ENCODE measurements around the gene MYT1.

Gene MYT1

DNA sequence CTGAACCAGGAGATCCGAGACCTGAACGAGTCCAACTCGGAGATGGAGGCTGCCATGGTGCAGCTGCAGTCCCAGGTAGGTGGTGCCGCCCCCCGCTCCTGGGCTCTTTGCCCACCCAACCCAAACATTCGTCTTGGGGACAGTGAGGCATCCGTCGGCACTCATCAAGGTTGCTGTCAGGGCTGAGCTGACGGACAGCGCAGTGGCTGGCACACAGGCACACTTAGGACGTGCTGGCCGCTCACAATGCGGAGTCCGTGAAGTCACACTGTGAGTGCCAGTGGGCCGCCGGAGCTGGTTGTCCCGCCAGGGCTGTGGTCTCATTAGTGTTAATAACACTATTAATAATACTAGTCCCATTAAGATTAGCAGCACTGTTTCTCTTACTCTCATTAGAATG lies 73.1 kb downstream of the MYT1 start:
- H3K4me2 ChIP-seq (ENCODE audit: low read length): no peak overlapping the region

DNA sequence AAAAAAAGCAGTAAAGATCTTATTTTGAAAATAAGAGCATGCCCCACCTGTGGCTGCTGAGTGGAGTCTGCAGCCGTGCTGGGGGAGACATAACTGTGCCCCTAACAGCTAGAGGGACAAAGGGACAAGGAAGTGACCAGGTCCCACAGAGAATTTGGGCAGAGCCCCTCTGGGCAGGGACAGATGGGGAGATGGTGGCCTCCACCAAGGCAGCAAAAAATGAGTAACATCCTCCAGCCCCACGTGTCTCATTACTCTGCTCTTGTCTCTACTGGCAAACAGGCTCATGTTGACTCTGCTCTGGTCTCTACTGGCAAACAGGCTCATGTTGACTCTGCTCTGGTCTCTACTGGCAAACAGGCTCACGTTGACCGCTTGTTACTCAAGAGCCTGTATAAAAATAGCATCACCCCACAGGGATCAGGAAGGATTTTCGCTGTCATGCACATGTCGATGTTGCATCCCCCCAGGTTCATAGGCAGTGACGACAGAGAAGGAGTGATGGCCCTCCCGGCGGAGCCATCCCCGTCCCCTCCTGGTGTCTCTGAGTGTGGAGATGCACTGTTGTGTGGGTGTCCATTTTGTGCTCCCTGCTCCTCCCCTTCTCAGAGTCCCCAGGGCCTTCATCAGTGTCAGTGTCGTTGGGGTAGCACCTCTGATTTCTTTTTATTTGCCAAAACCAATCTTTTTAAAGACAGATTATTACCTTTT lies 74.0 kb downstream of the MYT1 start:
- no peak overlapping the region for H3K9ac ChIP-seq
- H3K4me1 ChIP-seq: peaks cover 9% of the 10 kb centered on the region
- no peaks in the 10 kb centered on the region for H3K9me3 ChIP-seq (ENCODE audit: control insufficient read depth, low read length)
- H3K27me3 ChIP-seq (ENCODE audit: control insufficient read depth, insufficient read depth, low read length): no peaks in the 10 kb centered on the region
- H3K79me2 ChIP-seq: no peaks in the 10 kb centered on the region
- H3K27ac ChIP-seq: no peak overlapping the region
- no peak overlapping the region for H3K4me2 ChIP-seq (ENCODE audit: low read length)
- no peak overlapping the region for H2AFZ ChIP-seq
- TF ChIP-seq, protein P1, sequence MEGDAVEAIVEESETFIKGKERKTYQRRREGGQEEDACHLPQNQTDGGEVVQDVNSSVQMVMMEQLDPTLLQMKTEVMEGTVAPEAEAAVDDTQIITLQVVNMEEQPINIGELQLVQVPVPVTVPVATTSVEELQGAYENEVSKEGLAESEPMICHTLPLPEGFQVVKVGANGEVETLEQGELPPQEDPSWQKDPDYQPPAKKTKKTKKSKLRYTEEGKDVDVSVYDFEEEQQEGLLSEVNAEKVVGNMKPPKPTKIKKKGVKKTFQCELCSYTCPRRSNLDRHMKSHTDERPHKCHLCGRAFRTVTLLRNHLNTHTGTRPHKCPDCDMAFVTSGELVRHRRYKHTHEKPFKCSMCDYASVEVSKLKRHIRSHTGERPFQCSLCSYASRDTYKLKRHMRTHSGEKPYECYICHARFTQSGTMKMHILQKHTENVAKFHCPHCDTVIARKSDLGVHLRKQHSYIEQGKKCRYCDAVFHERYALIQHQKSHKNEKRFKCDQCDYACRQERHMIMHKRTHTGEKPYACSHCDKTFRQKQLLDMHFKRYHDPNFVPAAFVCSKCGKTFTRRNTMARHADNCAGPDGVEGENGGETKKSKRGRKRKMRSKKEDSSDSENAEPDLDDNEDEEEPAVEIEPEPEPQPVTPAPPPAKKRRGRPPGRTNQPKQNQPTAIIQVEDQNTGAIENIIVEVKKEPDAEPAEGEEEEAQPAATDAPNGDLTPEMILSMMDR (IDR thresholded peaks at IDR 0.05): no peak
- no peaks in the 10 kb centered on the region for H3K36me3 ChIP-seq (ENCODE audit: control insufficient read depth, insufficient read depth, low read length)
- no peak overlapping the region for H3K4me3 ChIP-seq (ENCODE audit: low read depth, low read length)

More for the DNA sequence above, 73.1 kb downstream of the MYT1 start:
- H3K27me3 ChIP-seq (ENCODE audit: control insufficient read depth, insufficient read depth, low read length): no peaks in the 10 kb centered on the region
- H3K27ac ChIP-seq: no peak overlapping the region
- H3K9ac ChIP-seq: no peak overlapping the region
- no peaks in the 10 kb centered on the region for H3K79me2 ChIP-seq
- H3K4me1 ChIP-seq: peaks cover 12% of the 10 kb centered on the region
- no peaks in the 10 kb centered on the region for H3K36me3 ChIP-seq (ENCODE audit: control insufficient read depth, insufficient read depth, low read length)
- no peaks in the 10 kb centered on the region for H3K9me3 ChIP-seq (ENCODE audit: control insufficient read depth, low read length)
- H3K4me3 ChIP-seq (ENCODE audit: low read depth, low read length): no peak overlapping the region
- TF ChIP-seq, protein P1 (IDR thresholded peaks at IDR 0.05): no peak
- H2AFZ ChIP-seq: no peak overlapping the region

DNA sequence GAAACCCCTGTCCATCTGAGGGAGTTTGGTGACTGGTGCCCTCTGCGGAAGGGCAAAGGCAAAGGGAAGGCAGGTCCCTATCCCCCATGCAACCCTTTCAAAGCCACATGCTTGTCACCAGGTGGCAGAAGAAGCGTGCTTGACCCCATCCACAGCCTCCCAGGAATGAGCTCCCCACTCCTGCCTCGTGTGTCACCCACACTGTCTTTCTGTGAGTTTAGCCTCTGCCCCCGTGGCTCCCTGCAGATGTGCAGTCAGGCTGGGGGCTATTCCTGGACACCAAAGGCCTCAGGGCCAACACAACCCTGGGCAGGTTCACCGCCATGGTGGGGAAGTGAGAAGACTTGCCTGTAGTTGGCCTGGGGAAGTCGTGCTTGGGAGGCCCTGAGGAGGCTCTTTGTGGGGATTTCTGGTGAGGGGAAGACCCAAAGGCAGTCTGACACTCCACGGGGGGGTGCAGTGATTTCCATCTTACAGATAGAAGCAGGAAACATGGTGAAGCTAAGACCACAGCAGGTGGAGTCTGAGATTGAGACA lies 74.7 kb downstream of the MYT1 start:
- Histone ChIP-seq H3K9ac (no peak overlapping the region), H3K4me1 (peaks cover 3% of the 10 kb centered on the region), H3K4me3 (ENCODE audit: low read depth, low read length) (no peak overlapping the region), H3K79me2 (no peaks in the 10 kb centered on the region), H2AFZ (no peak overlapping the region), H3K9me3 (ENCODE audit: control insufficient read depth, low read length) (no peaks in the 10 kb centered on the region), H3K27ac (no peak overlapping the region), H3K27me3 (ENCODE audit: control insufficient read depth, insufficient read depth, low read length) (no peaks in the 10 kb centered on the region), H3K4me2 (ENCODE audit: low read length) (no peak overlapping the region), H3K36me3 (ENCODE audit: control insufficient read depth, insufficient read depth, low read length) (no peaks in the 10 kb centered on the region)
- TF ChIP-seq, protein P1 (IDR thresholded peaks at IDR 0.05): no peak

DNA sequence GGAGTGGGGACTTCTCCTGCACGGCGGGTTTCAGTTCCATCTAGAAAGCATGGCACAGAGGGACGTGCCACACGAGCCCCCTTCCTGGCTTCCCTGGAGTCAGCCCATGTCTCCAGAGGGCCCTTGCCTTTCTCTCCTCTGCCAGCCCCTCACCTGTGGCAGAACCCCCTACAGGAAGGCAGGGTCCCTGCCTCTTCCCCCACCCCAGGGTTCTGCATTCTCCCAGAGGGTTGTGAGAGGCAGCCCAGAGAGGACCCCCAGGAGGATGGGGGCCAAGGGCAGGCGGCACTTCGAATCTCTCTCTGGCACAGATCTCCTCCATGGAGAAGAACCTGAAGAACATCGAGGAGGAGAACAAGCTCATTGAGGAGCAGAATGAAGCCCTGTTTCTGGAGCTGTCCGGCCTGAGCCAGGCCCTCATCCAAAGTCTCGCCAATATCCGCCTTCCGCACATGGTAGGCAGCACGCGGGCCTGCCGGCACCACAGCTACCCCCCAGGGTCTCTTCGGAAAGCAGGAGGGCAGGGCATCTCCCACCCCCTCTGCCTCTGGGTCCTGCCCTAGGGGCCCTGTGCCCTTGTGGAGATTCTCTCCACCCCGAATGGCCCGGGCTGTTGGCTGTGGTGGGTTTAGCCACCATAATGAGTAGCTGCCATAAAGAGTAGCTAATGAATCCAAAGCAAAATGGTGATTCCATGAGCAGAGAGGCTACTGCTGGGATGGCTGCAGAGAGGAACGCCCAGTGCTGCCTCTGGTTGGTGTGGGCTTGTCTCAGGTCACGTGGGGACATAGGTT lies 75.4 kb downstream of the MYT1 start:
- TF ChIP-seq, protein P1 (IDR thresholded peaks at IDR 0.05): no peak
- H3K27me3 ChIP-seq (ENCODE audit: control insufficient read depth, insufficient read depth, low read length): no peaks in the 10 kb centered on the region
- H3K9me3 ChIP-seq (ENCODE audit: control insufficient read depth, low read length): no peaks in the 10 kb centered on the region
- no peaks in the 10 kb centered on the region for H3K4me1 ChIP-seq
- no peaks in the 10 kb centered on the region for H3K36me3 ChIP-seq (ENCODE audit: control insufficient read depth, insufficient read depth, low read length)
- H3K4me3 ChIP-seq (ENCODE audit: low read depth, low read length): no peak overlapping the region
- no peak overlapping the region for H3K27ac ChIP-seq
- no peak overlapping the region for H3K4me2 ChIP-seq (ENCODE audit: low read length)
- no peak overlapping the region for H2AFZ ChIP-seq
- no peaks in the 10 kb centered on the region for H3K79me2 ChIP-seq
- no peak overlapping the region for H3K9ac ChIP-seq
